ENCODE measurements around the gene TUBAL3. TPM values are rescaled to one million over a fixed set of nuclear protein-coding genes. Genes with fewer than 3 reads are reported as not detected.

TUBAL3 gene
- total RNA-seq (ENCODE audit: low replicate concordance) = not detected in 2 replicates

- H3K4me3 ChIP-seq (ENCODE audit: low read depth, low read length) = no peak within 1 kb of the TSS
- TF ChIP-seq CTCF (IDR thresholded peaks at IDR 0.05; ENCODE audit: insufficient read depth, low read length) = no peak
- DNase-seq (ENCODE audit: low read depth) = no peak
Observed at GRCh38 chr10:5404208-5405041, at the start of gene TUBAL3. Gene TUBAL3, minus strand, starts transcription at chr10:5404828. Its CDS starts 36 bp downstream, at chr10:5404792.

GRCh38 chr10:5453749-5454489 is 49.3 kb upstream of the TUBAL3 start:
- no peak overlapping the region for H3K4me3 ChIP-seq (ENCODE audit: low read depth, low read length)
- no peak for DNase-seq (ENCODE audit: low read depth)
- TF ChIP-seq CTCF (IDR thresholded peaks at IDR 0.05; ENCODE audit: insufficient read depth, low read length) = no peak

- DNase-seq (ENCODE audit: low read depth) = peak; percentile 52
- no peak overlapping the region for H3K4me3 ChIP-seq (ENCODE audit: low read depth, low read length)
- no peak for TF ChIP-seq CTCF (IDR thresholded peaks at IDR 0.05; ENCODE audit: insufficient read depth, low read length)
Observed at GRCh38 chr10:5450605-5451384, 46.2 kb upstream of the TUBAL3 start.

- peak; percentile 36 for TF ChIP-seq CTCF (IDR thresholded peaks at IDR 0.05; ENCODE audit: insufficient read depth, low read length)
- H3K4me3 ChIP-seq (ENCODE audit: low read depth, low read length) = peak overlapping the region; percentile 46
- DNase-seq (ENCODE audit: low read depth) = peak; percentile 77
Observed at GRCh38 chr10:5449823-5450222, 45.2 kb upstream of the TUBAL3 start.

- TF ChIP-seq CTCF (IDR thresholded peaks at IDR 0.05; ENCODE audit: insufficient read depth, low read length) = no peak
- peak; percentile 20 for DNase-seq (ENCODE audit: low read depth)
- peak overlapping the region; percentile 87 for H3K4me3 ChIP-seq (ENCODE audit: low read depth, low read length)
Observed at GRCh38 chr10:5449227-5449626, 44.6 kb upstream of the TUBAL3 start.

- no peak for DNase-seq (ENCODE audit: low read depth)
- TF ChIP-seq CTCF (IDR thresholded peaks at IDR 0.05; ENCODE audit: insufficient read depth, low read length) = no peak
Observed at GRCh38 chr10:5448333-5449001, 43.8 kb upstream of the TUBAL3 start.

More at GRCh38 chr10:5448333-5449001, 43.8 kb upstream of the TUBAL3 start:
- H3K4me3 ChIP-seq (ENCODE audit: low read depth, low read length) = peak overlapping the region; percentile 87

Data from fibroblast of the aortic adventitia (primary cell).